GM23248 (cell line): ENCODE measurements around the gene CEBPA. TPM values are rescaled to one million over a fixed set of nuclear protein-coding genes. Genes with fewer than 3 reads are reported as not detected.

Experiments used
- DNase-seq: peaks from one replicate; pipeline ENCODE4 v3.0.0-alpha.2; 2015
- H2AFZ ChIP-seq: fragments of 200-600 bp; sonication (generic); 2 replicates; pipeline ENCODE4 v1.6.1; 2016; ENCODE audit warnings: antibody characterized with exemption
- H3F3A ChIP-seq: fragments of 200-600 bp; sonication (generic); 2 replicates; pipeline ENCODE4 v1.6.1; 2016; ENCODE audit warnings: mild to moderate bottlenecking, antibody characterized with exemption, mixed run types; ENCODE audit not compliant: insufficient read depth
- H3K27ac ChIP-seq: fragments of 200-600 bp; sonication (generic); 2 replicates; pipeline ENCODE4 v1.5.1; 2016; ENCODE audit warnings: mild to moderate bottlenecking
- H3K27me3 ChIP-seq: fragments of 200-600 bp; sonication (generic); replicated peaks from 2 replicates; pipeline ENCODE4 v1.6.1; 2016; ENCODE audit warnings: mild to moderate bottlenecking; ENCODE audit not compliant: insufficient read depth
- H3K36me3 ChIP-seq: fragments of 200-600 bp; sonication (generic); 2 replicates; pipeline ENCODE4 v1.6.1; 2016; ENCODE audit warnings: low read depth, mild to moderate bottlenecking
- H3K4me1 ChIP-seq: fragments of 200-600 bp; sonication (generic); 2 replicates; pipeline ENCODE4 v1.6.1; 2016; ENCODE audit warnings: mild to moderate bottlenecking; ENCODE audit not compliant: insufficient read depth
- H3K4me2 ChIP-seq: fragments of 200-600 bp; sonication (generic); one replicate; pipeline ENCODE4 v1.6.1; 2016; ENCODE audit warnings: mild to moderate bottlenecking; ENCODE audit not compliant: unreplicated experiment
- H3K4me3 ChIP-seq: fragments of 200-600 bp; sonication (generic); 2 replicates; pipeline ENCODE4 v1.5.1; 2016; ENCODE audit warnings: mild to moderate bottlenecking
- H3K79me2 ChIP-seq: fragments of 200-600 bp; sonication (generic); 2 replicates; pipeline ENCODE4 v1.6.1; 2016; ENCODE audit warnings: mild to moderate bottlenecking; ENCODE audit not compliant: insufficient read depth
- H3K9ac ChIP-seq: fragments of 200-600 bp; sonication (generic); 2 replicates; pipeline ENCODE4 v1.6.1; 2016; ENCODE audit warnings: mild to moderate bottlenecking
- H3K9me2 ChIP-seq: fragments of 200-600 bp; sonication (generic); 2 replicates; pipeline ENCODE4 v1.6.1; 2016; ENCODE audit warnings: mixed run types, mild to moderate bottlenecking, moderate library complexity; ENCODE audit not compliant: insufficient read depth
- H3K9me3 ChIP-seq: fragments of 200-600 bp; sonication (generic); one replicate; pipeline ENCODE4 v1.6.1; 2017; ENCODE audit warnings: low read depth
- H4K20me1 ChIP-seq: fragments of 200-600 bp; sonication (generic); 2 replicates; pipeline ENCODE4 v1.6.0; 2016; ENCODE audit not compliant: insufficient read depth
- EZH2 ChIP-seq: fragments of 200-600 bp; sonication (generic); IDR thresholded peaks from 2 replicates; pipeline ENCODE4 v1.6.1; 2018; ENCODE audit warnings: antibody characterized with exemption, mild to moderate bottlenecking; ENCODE audit not compliant: insufficient read depth, poor library complexity, severe bottlenecking
- EZH2phosphoT487 ChIP-seq: fragments of 200-600 bp; sonication (generic); IDR thresholded peaks from 2 replicates; pipeline ENCODE4 v1.6.1; 2018; ENCODE audit warnings: antibody characterized with exemption, moderate library complexity, mild to moderate bottlenecking, low read depth; ENCODE audit not compliant: insufficient read depth
- WGBS, 2 experiments: methylation state at CpG; one replicate each; pipeline ENCODE4 v1.1.6; 2015 to 2017; ENCODE audit warnings: low lambda C conversion rate in 2 of 2, low coverage in 1 of 2; ENCODE audit errors: missing lambda C conversion rate in 2 of 2; 5-methylcytosine and 5-hydroxymethylcytosine counted together
- in situ Hi-C: fragments of 300-500 bp; cut with MboI; formaldehyde crosslinking; loops from 2 replicates; pipeline ENCODE4 v1.15.0; 2020
- polyA plus RNA-seq: library from polyadenylated mRNA; unstranded; fragments of >200 nt; fragmentation: Nextera tagmentation; extraction: Ambion mirVana; gene quantifications from 2 replicates; pipeline ENCODE4 v1.2.1, GENCODE V29; 2016
- total RNA-seq: library from RNA; depleted of rRNA; stranded (reverse); fragments of >200 nt; shearing (Covaris generic); gene quantifications from 2 replicates; pipeline ENCODE4 v1.2.3, GENCODE V29; 2014

The CEBPA gene
- total and polyA plus RNA-seq, 2 experiments from 2014 or later, result 0.22 TPM; not detected in 1

- H2AFZ ChIP-seq, result no peak overlapping the region
- H3K4me1 ChIP-seq, result no peaks in the 10 kb centered on the region
- in situ Hi-C loops, result no loop called here
- H3K9me3 ChIP-seq, result no peaks in the 10 kb centered on the region
- peaks cover 14% of the 10 kb centered on the region for H3K27me3 ChIP-seq
- no peaks in the 10 kb centered on the region for H4K20me1 ChIP-seq
- TF ChIP-seq EZH2 (no peak), EZH2phosphoT487 (no peak)
- DNase-seq, result no peak
- no peak overlapping the region for H3K4me3 ChIP-seq
- no peak overlapping the region for H3K9ac ChIP-seq
- H3K9me2 ChIP-seq, result no peaks in the 10 kb centered on the region
- WGBS, 2 experiments, result 49 to 50% methylated on average over 18 of the region's 18 CpGs
- no peak overlapping the region for H3K27ac ChIP-seq
- H3K79me2 ChIP-seq, result no peaks in the 10 kb centered on the region
- H3K36me3 ChIP-seq, result no peaks in the 10 kb centered on the region
- no peaks in the 10 kb centered on the region for H3F3A ChIP-seq
- H3K4me2 ChIP-seq, result no peak overlapping the region
These were observed 8.4 kb upstream of the CEBPA start for GRCh38 chr19:33310606-33311325.

- Histone ChIP-seq H3K9me2 (no peaks in the 10 kb centered on the region), H3K4me2 (no peak overlapping the region), H3K9me3 (no peaks in the 10 kb centered on the region), H3K4me3 (no peak overlapping the region), H3F3A (no peaks in the 10 kb centered on the region), H3K9ac (no peak overlapping the region), H3K27ac (no peak overlapping the region), H3K79me2 (no peaks in the 10 kb centered on the region), H3K36me3 (no peaks in the 10 kb centered on the region), H3K27me3 (peaks cover 7% of the 10 kb centered on the region), H3K4me1 (no peaks in the 10 kb centered on the region), H2AFZ (no peak overlapping the region), H4K20me1 (no peaks in the 10 kb centered on the region)
- no peak for TF ChIP-seq EZH2
- no peak for TF ChIP-seq EZH2phosphoT487
- in situ Hi-C loops, result no loop called here
- 61 to 76% methylated on average over 10 of the region's 10 CpGs for WGBS, 2 experiments
- DNase-seq, result no peak
These were observed 7.5 kb upstream of the CEBPA start for GRCh38 chr19:33309826-33310225.

DNA sequence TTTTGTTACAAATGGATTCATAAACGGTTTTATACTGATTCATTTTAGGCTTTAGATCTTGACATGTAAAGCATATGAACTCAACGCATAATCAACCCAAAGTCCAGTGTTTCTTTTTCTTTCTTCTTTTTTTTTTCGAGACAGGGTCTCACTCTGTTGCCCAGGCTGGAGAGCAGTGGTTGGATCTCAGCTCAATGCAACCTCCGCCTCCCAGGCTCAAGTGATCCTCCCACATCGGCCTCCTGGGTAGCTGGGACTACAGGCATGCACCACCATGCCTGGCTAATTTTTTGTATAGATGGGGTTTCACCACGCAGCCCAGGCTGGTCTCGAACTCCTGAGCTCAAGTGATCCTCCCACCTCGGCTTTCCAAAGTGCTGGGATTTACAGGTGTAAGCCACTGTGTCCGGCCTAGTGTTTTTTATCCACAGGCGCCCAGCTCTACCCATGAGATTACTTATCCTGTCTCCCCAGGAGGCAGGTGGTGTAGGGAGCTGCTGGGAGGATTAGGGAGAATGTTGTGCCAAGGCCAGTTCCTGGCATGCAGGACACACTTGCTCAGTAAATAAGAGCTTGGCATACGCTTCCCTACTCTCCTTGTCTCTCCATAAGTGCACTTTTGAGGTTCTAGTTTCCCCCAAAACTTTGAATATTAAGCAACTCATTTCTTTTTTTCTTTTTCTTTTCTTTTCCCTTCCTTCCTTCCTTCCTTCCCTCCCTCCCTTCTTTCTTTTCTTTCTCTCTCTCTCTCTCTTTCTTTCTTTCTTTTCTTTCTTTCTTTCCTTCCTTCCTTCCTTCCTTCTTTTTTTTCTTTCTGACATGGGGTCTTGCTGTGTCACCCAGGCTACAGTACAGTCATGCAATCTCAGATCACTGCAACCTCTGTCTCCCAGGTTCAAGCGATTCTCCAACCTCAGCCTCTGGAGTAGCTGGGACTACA is 4.8 kb upstream of the CEBPA start:
- Histone ChIP-seq H3K27ac (no peak overlapping the region), H3K4me3 (no peak overlapping the region), H3K36me3 (no peaks in the 10 kb centered on the region), H3K4me2 (no peak overlapping the region), H3K9ac (no peak overlapping the region), H3K9me3 (no peaks in the 10 kb centered on the region), H3F3A (no peaks in the 10 kb centered on the region), H3K4me1 (no peaks in the 10 kb centered on the region), H2AFZ (no peak overlapping the region), H3K9me2 (no peaks in the 10 kb centered on the region), H4K20me1 (no peaks in the 10 kb centered on the region), H3K27me3 (peaks cover 13% of the 10 kb centered on the region; the same call in 1 of the 2 replicates), H3K79me2 (no peaks in the 10 kb centered on the region)
- WGBS, 2 experiments, result 84 to 91% methylated on average over 12 of the region's 12 CpGs
- in situ Hi-C loops, result no loop called here
- no peak for DNase-seq
- TF ChIP-seq EZH2phosphoT487 (no peak), EZH2 (no peak)

DNA sequence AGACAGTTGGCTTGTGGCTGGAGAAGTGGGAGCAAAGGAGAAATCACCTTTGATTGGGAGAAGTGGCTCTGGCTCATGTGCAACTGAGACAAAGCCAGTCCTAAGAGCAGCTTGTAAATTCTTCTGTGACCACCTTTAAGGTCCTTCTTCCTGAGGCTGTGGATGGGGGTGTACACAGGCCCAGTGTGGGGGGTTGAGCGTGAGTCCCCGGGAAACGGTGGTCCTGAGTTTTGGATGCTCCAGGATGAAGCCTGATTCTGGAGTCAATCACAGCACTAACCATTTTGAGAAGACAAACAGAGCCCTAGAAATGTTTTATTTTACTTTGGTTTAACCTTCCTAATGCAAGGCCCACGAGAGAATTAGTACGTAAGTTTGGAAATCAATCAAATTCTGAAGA is 3.9 kb upstream of the CEBPA start:
- WGBS, 2 experiments, result 94 to 96% methylated on average over 5 of the region's 5 CpGs
- Histone ChIP-seq H3K9me2 (no peaks in the 10 kb centered on the region), H3K4me1 (no peaks in the 10 kb centered on the region), H3F3A (no peaks in the 10 kb centered on the region), H3K27me3 (peaks cover 14% of the 10 kb centered on the region), H3K36me3 (no peaks in the 10 kb centered on the region), H3K9ac (no peak overlapping the region), H3K27ac (no peak overlapping the region), H3K4me3 (no peak overlapping the region), H2AFZ (no peak overlapping the region), H3K79me2 (no peaks in the 10 kb centered on the region), H3K9me3 (no peaks in the 10 kb centered on the region), H4K20me1 (no peaks in the 10 kb centered on the region), H3K4me2 (no peak overlapping the region)
- TF ChIP-seq EZH2 (no peak), EZH2phosphoT487 (no peak)
- in situ Hi-C loops, result no loop called here
- no peak for DNase-seq
